ENCODE data around the gene CCHCR1. TPM values are rescaled to one million over a fixed set of nuclear protein-coding genes. Genes with fewer than 3 reads are reported as not detected.
"Not testable (repeated sequence)": the region's sequence is repeated elsewhere in the genome, so short reads cannot be mapped to it uniquely, and the experiment has no call there.

CCHCR1 gene
- total RNA-seq, 1 donor from 2014 or later, result 12.3 TPM

DNA sequence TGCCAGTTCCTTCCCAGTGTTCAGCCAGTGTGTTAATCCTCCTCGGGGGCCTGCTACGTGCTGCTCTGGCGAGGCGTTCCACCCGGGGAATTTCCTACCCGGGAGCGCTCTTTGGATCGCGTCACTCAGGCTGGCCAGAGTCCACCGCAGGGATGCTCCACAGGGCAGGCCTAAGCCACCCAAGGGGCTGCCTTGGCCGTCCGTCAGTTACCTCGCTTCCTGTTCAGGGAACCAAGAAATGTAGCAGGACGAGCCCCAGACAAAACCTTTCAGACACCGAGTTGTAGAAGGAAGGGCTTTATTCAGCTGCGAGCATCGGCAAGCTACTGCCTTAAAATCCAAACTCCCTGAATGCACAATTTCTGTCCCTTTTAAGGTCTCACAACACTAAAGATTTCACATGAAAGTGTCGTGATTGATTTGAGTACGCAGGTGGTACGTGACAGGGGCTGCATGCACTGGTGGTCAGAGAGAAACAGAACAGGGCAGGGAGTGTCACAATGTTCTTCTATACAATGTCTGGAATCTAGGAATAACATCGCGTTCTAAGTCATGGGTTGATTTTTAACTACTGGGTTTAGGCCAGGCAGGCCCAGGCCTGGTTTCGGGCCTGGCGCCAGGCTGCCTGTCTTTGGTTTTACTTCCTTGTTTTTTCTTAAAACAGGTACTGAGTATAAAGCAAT is 28.6 kb upstream of the CCHCR1 start:
- ATAC-seq, result peak; percentile 69
- intact Hi-C loops (cut with DNase I), result no loop called here

DNA sequence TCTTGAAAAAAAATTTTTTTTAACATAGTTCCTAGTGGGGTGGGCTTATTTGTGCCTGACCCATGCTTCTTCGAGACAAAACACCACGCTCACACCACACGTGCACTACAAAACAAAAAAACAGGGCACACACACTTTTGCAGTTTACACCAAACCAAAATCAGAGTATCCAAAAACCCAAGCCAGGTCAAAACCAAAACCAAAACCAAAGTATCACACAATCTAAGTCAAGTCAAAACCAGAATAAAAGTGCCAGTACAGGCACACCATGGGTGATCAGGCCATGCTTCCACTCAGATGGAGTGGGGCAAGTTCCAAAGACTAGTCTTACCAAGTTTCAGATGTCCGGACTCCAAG is 28.1 kb upstream of the CCHCR1 start:
- ATAC-seq; DNase-seq (ENCODE audit: missing footprints); intact Hi-C loops (cut with DNase I): not testable (repeated sequence)

More for the DNA sequence above, 28.6 kb upstream of the CCHCR1 start:
- peak; percentile 89 for DNase-seq (ENCODE audit: missing footprints)

DNA sequence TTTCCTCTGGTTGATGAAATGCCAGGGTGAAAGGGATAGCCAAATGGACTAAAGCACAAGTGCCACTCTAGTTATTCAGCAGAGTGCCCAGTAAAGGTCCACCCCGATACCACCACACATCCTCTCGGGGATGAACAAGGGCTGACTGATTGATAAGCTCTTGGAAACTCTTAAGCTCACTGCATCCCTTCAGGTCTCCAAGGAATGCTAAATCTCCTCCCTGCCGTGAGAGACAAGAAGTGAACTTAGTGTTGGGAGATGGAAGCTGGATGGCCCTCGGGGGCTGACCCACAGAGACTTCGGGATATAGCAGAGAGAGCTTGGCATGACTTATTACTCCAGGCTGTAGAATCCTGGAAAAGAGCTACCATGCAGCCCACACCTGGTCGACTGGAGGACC is 26.3 kb upstream of the CCHCR1 start:
- ATAC-seq; intact Hi-C loops (cut with DNase I); DNase-seq (ENCODE audit: missing footprints): not testable (repeated sequence)

DNA sequence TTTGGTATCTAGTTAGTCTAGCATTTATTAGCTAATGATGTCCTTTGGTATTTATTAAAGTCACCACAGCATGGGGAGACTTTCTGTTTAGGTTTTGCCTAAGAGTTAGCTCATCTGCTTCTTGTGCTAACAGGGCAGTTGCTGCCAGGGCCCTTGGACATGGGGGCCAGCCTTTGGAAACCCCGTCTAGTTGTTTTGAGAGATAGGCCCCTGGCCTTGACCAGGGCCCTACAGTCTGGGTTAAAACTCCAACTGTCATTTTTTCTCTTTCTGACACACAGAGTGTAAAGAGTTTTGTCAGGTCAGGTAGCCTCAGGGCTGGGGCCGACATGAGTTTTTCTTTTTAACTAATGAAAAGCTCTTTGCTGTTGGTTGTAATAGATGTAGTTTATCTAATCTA is 25.7 kb upstream of the CCHCR1 start:
- DNase-seq (ENCODE audit: missing footprints); intact Hi-C loops (cut with DNase I); ATAC-seq: not testable (repeated sequence)

DNA sequence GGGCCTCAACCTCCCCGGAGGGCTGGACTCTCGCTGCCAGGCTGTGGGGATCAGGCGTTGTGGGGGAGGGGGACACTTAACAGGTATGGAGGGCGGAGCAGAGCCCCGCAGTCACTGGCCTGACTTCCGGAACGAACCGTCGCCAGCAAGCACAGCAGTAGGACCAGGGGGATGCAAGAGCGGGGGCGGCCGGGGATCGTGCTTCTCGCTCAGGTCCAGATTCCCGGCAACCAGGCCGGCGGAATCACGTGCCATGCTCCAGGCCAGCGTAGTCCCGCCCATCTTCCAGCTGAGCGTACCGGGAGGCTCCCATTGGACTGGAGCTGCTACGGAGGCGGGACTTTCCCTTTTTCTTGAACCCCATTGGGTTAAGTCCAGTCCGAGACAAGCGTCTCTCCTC is 22.9 kb upstream of the CCHCR1 start:
- intact Hi-C loops (cut with DNase I), result no loop called here
- DNase-seq (ENCODE audit: missing footprints) (peak; percentile 82), ATAC-seq (peak; percentile 97)

DNA sequence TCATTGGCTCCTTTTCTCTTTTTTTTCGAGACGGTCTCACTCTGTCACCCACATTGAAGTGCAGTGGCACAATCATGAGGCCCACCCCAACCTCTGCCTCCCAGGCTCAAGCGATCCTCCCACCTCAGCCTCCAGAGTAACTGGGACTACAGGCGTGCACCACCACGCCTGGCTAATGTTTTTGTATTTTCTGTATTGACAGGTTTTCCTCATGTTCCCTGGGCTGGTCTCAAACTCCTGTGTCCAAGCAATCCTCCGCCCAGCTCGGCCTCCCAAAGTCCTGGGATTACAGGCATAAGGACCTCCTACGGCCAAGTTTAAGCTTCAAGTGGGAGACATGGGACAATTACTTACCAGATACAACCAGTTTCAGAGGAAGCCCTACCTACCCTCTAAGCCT is 22.3 kb upstream of the CCHCR1 start:
- intact Hi-C loops (cut with DNase I), result no loop called here
- DNase-seq (ENCODE audit: missing footprints) (no peak), ATAC-seq (no peak)

DNA sequence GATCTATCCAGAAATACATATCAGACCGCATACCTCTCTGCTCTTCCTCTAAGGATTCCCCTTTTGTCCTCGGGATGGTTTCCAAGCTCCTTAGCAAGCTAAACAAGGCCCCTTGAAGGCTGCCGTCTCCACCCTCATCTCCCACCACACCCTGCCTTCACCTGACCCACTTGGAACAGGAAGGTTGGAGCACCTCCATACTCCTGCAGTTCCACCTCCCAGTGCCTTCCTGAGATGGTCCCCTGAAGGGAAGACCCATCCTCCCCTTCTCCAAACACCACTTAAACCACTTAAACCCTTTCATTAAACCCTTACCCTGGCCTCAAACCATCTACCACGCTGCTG is 21.4 kb upstream of the CCHCR1 start:
- ATAC-seq, result no peak
- DNase-seq (ENCODE audit: missing footprints), result no peak
- intact Hi-C loops (cut with DNase I), result no loop called here

DNA sequence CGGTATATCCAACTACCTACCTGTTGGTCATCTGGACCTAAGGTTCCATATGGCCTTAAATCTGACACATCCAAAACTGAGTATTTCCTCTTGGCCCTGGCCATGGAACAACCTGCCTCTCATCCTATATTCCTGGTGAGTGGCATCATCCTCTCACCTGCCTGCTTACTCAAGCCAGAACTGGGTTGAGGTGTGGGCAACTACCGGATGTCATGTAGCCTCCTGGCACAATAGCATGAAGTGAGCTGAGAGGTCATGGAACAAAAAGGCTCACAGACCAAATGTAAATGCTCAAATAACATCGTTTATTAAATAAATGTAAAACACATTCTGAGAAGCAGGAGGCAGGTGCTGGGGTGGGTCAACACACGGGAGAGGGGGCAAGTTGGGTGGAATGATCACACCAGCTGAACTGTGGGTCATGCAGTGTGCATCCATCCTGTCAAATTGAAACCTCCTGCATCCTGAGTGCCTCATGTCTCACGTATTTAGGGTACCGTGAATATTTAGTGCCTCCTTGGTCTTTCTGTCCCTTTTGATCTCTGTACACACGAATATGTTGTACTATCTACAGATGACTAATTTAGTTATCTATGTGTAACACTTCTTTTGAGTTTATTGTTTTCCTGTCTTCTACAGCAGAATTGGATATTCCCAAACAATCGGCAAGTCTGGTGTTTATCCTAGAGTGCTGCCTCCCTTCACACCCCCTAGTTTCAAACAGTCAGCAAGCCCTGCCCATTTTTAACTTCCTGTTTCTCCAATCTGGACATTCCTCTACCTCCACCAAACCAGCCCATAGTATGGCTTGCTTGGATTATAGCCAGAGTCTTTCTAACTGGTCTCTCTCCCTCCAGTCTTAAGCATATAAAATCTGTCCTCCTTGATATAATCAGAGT is 20.8 kb upstream of the CCHCR1 start:
- DNase-seq (ENCODE audit: missing footprints), result no peak
- intact Hi-C loops (cut with DNase I), result no loop called here
- no peak for ATAC-seq

DNA sequence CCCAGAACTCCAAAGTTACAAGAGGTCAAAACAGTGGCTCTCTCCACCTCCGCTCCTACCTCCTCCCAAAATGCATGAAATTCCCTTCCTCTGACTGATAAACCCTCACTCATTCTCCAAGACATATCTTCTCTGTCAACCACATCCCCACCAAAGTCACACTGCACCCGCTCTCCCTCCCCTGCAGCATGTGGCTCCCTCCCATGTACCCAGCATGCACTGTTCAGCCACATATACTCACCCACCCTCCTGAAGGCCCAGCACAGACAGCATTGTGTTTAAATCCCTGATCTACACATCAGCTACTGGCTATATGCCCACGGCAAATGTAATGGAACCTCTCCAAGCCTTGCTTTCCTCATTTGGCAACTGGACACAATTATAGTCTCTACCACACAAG is 18.4 kb upstream of the CCHCR1 start:
- ATAC-seq (no peak), DNase-seq (ENCODE audit: missing footprints) (no peak)
- intact Hi-C loops (cut with DNase I), result no loop called here

DNA sequence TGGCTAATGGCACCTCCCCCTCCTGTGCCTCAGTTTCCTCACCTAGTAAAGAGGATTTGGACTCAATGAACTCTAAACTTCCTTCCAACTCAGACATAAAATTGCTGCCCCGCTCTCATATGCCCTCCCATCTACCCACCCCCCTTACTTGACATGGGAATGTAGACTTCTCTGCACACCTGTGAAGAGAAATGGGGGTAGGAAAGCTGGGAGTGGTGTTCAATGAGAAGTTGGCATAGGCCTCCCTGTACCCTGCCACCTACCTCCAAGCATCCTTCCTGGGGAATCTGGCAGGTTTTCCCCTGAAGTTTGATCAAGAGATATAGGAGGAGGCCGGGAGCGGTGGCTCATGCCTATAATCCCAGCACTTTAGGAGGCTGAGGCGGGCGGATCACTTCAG is 16.8 kb upstream of the CCHCR1 start:
- ATAC-seq, result no peak
- intact Hi-C loops (cut with DNase I), result no loop called here
- no peak for DNase-seq (ENCODE audit: missing footprints)

DNA sequence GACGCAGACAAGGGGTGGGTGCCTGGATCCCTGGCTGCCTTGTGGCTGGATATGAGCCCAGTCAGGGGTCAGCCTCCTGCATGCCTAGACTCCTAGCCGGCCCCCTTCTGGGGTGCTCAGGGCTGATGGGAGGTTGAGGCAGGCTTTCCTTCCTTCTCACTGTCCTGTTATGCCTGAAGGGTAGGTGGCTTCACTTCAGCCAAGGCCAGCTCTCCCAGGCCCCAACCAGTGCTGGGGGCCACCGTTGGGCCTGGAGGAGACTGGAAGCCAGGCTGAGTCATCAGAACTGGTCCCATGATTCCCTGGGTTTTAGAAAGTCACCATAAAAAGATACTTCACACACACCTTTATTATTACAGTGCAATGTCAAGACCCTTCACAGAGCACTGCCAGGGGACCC is 15.8 kb upstream of the CCHCR1 start:
- DNase-seq (ENCODE audit: missing footprints), result no peak
- no peak for ATAC-seq
- intact Hi-C loops (cut with DNase I), result no loop called here

DNA sequence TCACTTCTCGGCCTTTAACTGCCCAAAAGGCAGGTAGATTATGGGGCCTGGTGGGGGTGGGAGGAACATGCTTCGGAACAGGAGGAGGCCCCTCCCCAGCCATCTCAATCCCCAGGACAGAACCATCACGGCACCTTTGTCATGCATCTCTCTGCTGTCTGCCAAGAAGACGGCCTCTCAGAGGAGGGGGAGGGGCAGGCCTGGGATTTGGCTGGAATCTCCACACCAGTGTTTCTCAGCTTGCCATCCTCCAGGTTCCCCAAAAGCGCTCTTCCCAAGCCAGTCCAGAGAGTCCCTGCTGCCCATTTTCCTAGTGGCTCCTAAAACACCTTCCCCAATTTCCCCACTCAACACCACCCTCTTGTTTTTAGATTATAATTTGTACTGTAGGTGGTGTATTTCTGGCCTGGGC is 15.4 kb upstream of the CCHCR1 start:
- ATAC-seq, result no peak
- intact Hi-C loops (cut with DNase I), result no loop called here
- no peak for DNase-seq (ENCODE audit: missing footprints)

DNA sequence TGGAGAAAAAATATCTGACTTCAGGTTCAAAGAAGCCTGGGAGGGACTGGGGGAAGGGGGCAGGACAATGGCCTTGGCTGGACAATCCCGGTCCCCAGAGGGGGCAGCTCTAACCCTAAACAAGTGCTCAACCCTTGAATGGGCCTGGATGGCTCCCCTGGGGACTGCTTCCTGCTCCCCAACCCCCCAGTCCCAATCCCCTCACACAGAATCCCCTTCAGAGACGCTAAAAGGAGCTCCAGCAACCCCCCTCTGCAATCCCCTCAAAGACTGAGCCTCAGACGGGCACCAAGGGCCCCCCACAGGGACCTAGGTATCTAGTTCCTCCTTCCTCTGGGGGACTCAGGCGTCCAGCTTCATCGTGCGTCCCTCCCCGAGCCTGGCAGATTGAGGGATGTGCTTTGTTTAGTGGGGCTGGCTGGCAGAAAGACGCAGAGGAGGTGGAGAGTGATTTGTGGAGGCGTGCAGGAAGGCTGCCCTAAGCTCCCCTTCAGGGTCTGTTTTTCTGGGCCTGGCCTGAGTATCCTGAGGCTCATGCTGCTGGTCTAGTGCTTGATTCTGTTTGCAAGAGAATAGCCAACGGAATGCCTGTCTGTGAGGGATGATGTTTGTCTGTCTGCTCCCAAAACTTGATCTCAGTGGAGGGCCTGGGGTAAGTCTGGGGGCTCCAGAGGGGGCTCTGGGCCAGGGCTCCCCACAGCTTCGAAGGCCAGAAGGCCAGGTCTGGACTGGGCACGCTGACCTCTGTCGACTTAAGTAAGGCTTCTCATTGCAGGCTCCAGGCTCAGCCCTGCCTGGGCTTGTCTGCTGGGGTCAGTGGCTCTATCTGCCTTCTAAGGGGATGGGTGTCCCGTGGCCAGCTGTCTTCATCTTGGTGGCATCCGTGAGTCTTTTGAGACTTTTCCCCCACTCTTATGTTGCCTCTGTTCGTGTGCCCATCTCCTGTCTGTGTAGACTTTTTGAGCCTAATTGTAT is 14.6 kb upstream of the CCHCR1 start:
- no peak for ATAC-seq
- no peak for DNase-seq (ENCODE audit: missing footprints)
- intact Hi-C loops (cut with DNase I), result no loop called here

DNA sequence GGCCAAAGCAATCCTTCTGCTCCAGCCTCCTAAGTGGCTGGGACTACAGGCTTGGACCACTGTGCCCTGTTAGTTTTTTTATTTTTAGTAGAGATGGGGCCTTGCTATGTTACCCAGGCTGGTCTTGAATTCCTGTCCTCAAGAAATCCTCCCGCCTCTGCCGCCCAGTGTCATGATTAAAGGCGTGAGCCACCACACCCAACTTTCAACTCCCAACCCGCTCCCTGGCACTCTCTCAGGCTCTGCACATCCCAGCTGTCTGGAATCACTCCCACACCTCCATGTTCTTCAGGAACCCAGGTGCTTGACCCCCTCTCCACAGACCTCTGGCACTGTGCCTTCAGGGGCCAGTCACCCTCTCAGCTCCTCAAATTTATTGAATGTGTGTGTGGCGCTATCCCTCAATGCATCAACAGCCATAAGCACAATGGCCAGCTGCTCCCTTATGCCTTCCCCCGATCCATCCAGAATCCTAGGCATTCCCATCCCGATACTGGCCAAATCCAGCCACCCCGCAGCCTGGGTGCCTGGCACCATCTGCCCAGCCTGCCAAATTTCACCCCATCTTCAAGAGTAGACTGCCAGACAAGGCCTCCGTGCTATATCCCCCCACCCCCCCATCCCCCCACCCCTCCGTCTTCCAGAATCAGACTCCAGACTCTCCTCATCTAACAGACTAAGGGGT is 13.5 kb upstream of the CCHCR1 start:
- DNase-seq (ENCODE audit: missing footprints) (no peak), ATAC-seq (no peak)
- intact Hi-C loops (cut with DNase I), result no loop called here

DNA sequence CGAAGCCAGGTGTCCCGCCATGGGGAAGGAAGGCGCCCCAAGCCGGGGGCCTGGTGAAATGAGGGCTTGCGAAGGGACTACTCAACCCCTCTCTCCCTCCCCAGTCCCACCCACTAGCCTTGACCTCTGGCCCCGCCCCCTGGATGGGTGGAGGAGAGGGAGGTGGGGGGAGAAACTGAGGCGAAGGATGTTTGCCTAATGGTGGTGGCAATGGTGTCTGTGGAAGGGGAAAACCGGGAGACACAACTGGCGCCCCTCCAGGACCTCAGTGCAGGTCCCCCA is 12.9 kb upstream of the CCHCR1 start, which contains the start of gene POU5F1:
Gene POU5F1, minus strand, starts transcription at position 83 of the 282 bp plus-strand sequence. Its CDS starts 62 bp downstream, at position 21.
- no peak for ATAC-seq
- intact Hi-C loops (cut with DNase I), result no loop called here
- DNase-seq (ENCODE audit: missing footprints), result no peak

DNA sequence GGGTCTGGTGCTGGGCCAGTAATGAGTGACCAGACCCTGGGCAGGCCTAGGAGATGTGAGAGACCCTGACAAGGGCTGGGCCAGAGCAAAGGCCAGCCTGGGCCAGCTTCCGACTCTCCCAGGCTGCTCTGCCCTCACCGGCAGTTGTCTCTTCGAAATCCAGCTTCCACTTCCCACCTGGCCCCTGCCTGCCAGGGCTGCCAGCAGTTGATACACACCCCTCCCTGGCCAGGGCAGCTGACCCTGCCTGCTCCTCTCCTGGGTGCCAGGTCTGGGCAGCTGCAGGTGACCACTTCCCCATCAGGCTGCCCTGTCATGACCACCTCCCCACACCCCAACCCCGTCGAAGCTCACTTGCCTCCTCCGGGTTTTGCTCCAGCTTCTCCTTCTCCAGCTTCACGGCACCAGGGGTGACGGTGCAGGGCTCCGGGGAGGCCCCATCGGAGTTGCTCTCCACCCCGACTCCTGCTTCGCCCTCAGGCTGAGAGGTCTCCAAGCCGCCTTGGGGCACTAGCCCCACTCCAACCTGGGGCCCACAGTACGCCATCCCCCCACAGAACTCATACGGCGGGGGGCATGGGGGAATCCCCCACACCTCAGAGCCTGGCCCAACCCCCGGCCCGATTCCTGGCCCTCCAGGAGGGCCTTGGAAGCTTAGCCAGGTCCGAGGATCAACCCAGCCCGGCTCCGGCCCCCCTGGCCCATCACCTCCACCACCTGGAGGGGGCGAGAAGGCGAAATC is 12.4 kb upstream of the CCHCR1 start:
- DNase-seq (ENCODE audit: missing footprints); intact Hi-C loops (cut with DNase I); ATAC-seq: not testable (repeated sequence)

DNA sequence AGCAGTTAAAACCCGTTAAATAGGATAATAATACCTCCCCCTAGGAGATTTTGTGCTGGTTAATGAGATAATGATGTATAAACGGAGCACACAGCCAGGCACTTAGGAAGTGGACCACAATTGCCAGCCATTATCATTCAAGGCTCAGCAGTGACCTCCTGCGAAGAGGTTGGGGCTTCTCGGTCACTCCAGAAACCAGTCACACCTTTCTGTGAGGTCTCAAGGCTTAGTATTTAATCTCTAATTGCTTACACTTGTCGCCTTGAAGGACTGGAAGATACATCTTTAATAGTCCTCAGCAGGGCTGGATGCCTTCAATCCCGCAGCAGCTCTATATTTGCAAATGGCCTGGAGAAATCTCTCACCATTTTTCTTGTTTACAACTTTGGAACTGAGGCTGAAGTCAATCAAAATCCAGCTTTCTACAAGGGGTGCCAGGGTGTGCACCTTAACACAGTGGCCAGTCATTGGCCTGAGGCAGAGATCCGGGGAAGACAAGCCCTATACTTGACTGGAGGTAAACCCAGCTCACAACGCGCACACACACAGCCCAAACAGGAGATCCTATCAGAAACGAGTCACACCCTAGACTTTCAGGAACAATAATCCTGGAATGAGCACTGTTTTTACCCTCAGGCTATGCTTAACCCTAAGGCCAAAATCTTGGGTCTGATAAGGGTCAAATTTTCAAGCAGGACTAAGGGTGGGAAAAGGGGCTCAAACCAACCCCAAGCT is 11.7 kb upstream of the CCHCR1 start:
- ATAC-seq (no peak), DNase-seq (ENCODE audit: missing footprints) (no peak)
- intact Hi-C loops (cut with DNase I), result no loop called here

Data from Right ventricle myocardium inferior (tissue), 1 donor.